ENCODE measurements around the gene PLA2G2C. TPM values are rescaled to one million over a fixed set of nuclear protein-coding genes. Genes with fewer than 3 reads are reported as not detected.
A peak's percentile ranks its signal among the peaks of the same experiment; 100 is the strongest.

The PLA2G2C gene
- total and polyA plus RNA-seq, 2 experiments from 2014 or later: not detected

DNA sequence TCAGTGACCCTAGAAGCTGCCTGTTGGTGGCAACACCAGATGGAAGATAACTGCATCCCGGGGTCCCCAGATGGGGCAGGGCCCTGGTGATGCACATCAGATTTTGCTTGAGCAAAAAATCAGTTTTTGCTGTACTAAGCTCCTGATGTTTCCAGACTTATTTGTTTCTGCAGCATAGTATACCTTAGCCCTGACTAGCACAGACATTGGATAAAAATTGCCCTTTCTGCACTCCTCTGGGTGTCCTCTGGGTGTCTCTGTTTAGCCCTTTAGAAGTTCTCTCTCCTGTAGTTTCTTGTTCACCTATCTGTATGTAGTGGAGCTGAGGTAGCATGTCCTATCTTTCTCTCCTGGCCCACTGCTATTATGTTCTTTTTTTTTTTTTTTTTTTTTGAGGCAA, 30.3 kb upstream of the PLA2G2C start:
- H3K9me3 Mint-ChIP-seq: peaks cover 4% of the 10 kb centered on the region; the same call in 2 of the 3 replicates
- ATAC-seq (peak; percentile 57), DNase-seq (ENCODE audit: low spot score) (peak; percentile 60)
- Histone ChIP-seq H3K79me2 (replicated peaks; ENCODE audit: insufficient read depth) (no peaks in the 10 kb centered on the region), H3K27ac (ENCODE audit: low read depth) (no peak overlapping the region), H4K20me1 (replicated peaks; ENCODE audit: insufficient read depth) (no peaks in the 10 kb centered on the region), H3K4me2 (no peak overlapping the region), H3F3A (replicated peaks; ENCODE audit: low read depth) (no peaks in the 10 kb centered on the region), H3K9me2 (ENCODE audit: insufficient read depth) (no peaks in the 10 kb centered on the region), H3K4me3 (no peak overlapping the region), H3K36me3 (ENCODE audit: insufficient read depth) (no peaks in the 10 kb centered on the region), H3K4me1 (ENCODE audit: insufficient read depth) (peaks cover 12% of the 10 kb centered on the region), H2AFZ (no peak overlapping the region), H3K27me3 (ENCODE audit: insufficient read depth) (no peaks in the 10 kb centered on the region)
- no peak overlapping the region for H3K4me3 Mint-ChIP-seq
- H3K27ac Mint-ChIP-seq: no peak overlapping the region
- peaks cover 6% of the 10 kb centered on the region for H3K27me3 Mint-ChIP-seq (ENCODE audit: insufficient read depth, low read depth, poor library complexity)
- H3K36me3 Mint-ChIP-seq (ENCODE audit: low read depth): peaks cover 2% of the 10 kb centered on the region; the same call in 1 of the 3 replicates
- peaks cover 10% of the 10 kb centered on the region for H3K4me1 Mint-ChIP-seq
- TF ChIP-seq, protein P1, sequence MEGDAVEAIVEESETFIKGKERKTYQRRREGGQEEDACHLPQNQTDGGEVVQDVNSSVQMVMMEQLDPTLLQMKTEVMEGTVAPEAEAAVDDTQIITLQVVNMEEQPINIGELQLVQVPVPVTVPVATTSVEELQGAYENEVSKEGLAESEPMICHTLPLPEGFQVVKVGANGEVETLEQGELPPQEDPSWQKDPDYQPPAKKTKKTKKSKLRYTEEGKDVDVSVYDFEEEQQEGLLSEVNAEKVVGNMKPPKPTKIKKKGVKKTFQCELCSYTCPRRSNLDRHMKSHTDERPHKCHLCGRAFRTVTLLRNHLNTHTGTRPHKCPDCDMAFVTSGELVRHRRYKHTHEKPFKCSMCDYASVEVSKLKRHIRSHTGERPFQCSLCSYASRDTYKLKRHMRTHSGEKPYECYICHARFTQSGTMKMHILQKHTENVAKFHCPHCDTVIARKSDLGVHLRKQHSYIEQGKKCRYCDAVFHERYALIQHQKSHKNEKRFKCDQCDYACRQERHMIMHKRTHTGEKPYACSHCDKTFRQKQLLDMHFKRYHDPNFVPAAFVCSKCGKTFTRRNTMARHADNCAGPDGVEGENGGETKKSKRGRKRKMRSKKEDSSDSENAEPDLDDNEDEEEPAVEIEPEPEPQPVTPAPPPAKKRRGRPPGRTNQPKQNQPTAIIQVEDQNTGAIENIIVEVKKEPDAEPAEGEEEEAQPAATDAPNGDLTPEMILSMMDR (conservative IDR thresholded peaks at IDR 0.05; ENCODE audit: low read depth in 2 of 2): peak; percentile 59 to 68
- TF ChIP-seq, protein P2, sequence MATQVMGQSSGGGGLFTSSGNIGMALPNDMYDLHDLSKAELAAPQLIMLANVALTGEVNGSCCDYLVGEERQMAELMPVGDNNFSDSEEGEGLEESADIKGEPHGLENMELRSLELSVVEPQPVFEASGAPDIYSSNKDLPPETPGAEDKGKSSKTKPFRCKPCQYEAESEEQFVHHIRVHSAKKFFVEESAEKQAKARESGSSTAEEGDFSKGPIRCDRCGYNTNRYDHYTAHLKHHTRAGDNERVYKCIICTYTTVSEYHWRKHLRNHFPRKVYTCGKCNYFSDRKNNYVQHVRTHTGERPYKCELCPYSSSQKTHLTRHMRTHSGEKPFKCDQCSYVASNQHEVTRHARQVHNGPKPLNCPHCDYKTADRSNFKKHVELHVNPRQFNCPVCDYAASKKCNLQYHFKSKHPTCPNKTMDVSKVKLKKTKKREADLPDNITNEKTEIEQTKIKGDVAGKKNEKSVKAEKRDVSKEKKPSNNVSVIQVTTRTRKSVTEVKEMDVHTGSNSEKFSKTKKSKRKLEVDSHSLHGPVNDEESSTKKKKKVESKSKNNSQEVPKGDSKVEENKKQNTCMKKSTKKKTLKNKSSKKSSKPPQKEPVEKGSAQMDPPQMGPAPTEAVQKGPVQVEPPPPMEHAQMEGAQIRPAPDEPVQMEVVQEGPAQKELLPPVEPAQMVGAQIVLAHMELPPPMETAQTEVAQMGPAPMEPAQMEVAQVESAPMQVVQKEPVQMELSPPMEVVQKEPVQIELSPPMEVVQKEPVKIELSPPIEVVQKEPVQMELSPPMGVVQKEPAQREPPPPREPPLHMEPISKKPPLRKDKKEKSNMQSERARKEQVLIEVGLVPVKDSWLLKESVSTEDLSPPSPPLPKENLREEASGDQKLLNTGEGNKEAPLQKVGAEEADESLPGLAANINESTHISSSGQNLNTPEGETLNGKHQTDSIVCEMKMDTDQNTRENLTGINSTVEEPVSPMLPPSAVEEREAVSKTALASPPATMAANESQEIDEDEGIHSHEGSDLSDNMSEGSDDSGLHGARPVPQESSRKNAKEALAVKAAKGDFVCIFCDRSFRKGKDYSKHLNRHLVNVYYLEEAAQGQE (IDR thresholded peaks at IDR 0.05; ENCODE audit: unreplicated experiment): no peak
- no peak for TF ChIP-seq ZNF114 (CRISPR knock-in tag; IDR thresholded peaks at IDR 0.05)

DNA sequence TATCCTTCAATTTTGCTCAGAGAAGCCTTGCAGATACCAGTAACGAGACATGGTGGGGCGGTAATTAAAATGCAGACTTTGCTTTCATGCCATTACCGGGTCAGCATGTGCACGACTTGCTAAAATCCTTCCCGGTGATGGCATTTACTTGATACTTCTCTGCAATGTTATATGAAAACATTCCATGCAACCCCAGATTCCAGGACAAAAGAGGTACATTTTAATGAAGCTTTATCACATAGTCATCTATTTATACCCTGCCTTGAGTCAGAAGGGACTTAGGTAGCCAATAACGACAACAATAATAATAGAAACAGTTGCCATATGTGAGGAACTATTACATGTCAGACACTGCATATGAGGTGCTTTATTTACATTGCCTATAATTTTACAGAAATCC, 29.4 kb upstream of the PLA2G2C start:
- ATAC-seq (no peak), DNase-seq (ENCODE audit: low spot score) (no peak)
- peaks cover 12% of the 10 kb centered on the region for H3K4me1 ChIP-seq (ENCODE audit: insufficient read depth)
- no peaks in the 10 kb centered on the region for H3K9me2 ChIP-seq (ENCODE audit: insufficient read depth)
- Mint-ChIP-seq H3K36me3 (ENCODE audit: low read depth) (peaks cover 2% of the 10 kb centered on the region; the same call in 1 of the 3 replicates), H3K4me3 (no peak overlapping the region), H3K9me3 (peaks cover 4% of the 10 kb centered on the region; the same call in 2 of the 3 replicates), H3K4me1 (peaks cover 10% of the 10 kb centered on the region), H3K27ac (no peak overlapping the region), H3K27me3 (ENCODE audit: insufficient read depth, low read depth, poor library complexity) (peaks cover 6% of the 10 kb centered on the region)
- H3K27ac ChIP-seq (ENCODE audit: low read depth): no peak overlapping the region
- no peaks in the 10 kb centered on the region for H3F3A ChIP-seq (replicated peaks; ENCODE audit: low read depth)
- H3K4me3 ChIP-seq: no peak overlapping the region
- H3K36me3 ChIP-seq (ENCODE audit: insufficient read depth): no peaks in the 10 kb centered on the region
- H3K79me2 ChIP-seq (replicated peaks; ENCODE audit: insufficient read depth): no peaks in the 10 kb centered on the region
- no peak overlapping the region for H3K4me2 ChIP-seq
- no peak overlapping the region for H2AFZ ChIP-seq
- no peaks in the 10 kb centered on the region for H3K27me3 ChIP-seq (ENCODE audit: insufficient read depth)
- H4K20me1 ChIP-seq (replicated peaks; ENCODE audit: insufficient read depth): no peaks in the 10 kb centered on the region
- TF ChIP-seq, protein P3, sequence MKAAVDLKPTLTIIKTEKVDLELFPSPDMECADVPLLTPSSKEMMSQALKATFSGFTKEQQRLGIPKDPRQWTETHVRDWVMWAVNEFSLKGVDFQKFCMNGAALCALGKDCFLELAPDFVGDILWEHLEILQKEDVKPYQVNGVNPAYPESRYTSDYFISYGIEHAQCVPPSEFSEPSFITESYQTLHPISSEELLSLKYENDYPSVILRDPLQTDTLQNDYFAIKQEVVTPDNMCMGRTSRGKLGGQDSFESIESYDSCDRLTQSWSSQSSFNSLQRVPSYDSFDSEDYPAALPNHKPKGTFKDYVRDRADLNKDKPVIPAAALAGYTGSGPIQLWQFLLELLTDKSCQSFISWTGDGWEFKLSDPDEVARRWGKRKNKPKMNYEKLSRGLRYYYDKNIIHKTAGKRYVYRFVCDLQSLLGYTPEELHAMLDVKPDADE (IDR thresholded peaks at IDR 0.05): no peak
- TF ChIP-seq EZH2phosphoT487 (IDR thresholded peaks at IDR 0.05; ENCODE audit: unreplicated experiment) (no peak), ZNF331 (CRISPR knock-in tag; IDR thresholded peaks at IDR 0.05; ENCODE audit: low read depth) (no peak), ZNF114 (CRISPR knock-in tag; IDR thresholded peaks at IDR 0.05) (no peak)
- TF ChIP-seq, protein P4, sequence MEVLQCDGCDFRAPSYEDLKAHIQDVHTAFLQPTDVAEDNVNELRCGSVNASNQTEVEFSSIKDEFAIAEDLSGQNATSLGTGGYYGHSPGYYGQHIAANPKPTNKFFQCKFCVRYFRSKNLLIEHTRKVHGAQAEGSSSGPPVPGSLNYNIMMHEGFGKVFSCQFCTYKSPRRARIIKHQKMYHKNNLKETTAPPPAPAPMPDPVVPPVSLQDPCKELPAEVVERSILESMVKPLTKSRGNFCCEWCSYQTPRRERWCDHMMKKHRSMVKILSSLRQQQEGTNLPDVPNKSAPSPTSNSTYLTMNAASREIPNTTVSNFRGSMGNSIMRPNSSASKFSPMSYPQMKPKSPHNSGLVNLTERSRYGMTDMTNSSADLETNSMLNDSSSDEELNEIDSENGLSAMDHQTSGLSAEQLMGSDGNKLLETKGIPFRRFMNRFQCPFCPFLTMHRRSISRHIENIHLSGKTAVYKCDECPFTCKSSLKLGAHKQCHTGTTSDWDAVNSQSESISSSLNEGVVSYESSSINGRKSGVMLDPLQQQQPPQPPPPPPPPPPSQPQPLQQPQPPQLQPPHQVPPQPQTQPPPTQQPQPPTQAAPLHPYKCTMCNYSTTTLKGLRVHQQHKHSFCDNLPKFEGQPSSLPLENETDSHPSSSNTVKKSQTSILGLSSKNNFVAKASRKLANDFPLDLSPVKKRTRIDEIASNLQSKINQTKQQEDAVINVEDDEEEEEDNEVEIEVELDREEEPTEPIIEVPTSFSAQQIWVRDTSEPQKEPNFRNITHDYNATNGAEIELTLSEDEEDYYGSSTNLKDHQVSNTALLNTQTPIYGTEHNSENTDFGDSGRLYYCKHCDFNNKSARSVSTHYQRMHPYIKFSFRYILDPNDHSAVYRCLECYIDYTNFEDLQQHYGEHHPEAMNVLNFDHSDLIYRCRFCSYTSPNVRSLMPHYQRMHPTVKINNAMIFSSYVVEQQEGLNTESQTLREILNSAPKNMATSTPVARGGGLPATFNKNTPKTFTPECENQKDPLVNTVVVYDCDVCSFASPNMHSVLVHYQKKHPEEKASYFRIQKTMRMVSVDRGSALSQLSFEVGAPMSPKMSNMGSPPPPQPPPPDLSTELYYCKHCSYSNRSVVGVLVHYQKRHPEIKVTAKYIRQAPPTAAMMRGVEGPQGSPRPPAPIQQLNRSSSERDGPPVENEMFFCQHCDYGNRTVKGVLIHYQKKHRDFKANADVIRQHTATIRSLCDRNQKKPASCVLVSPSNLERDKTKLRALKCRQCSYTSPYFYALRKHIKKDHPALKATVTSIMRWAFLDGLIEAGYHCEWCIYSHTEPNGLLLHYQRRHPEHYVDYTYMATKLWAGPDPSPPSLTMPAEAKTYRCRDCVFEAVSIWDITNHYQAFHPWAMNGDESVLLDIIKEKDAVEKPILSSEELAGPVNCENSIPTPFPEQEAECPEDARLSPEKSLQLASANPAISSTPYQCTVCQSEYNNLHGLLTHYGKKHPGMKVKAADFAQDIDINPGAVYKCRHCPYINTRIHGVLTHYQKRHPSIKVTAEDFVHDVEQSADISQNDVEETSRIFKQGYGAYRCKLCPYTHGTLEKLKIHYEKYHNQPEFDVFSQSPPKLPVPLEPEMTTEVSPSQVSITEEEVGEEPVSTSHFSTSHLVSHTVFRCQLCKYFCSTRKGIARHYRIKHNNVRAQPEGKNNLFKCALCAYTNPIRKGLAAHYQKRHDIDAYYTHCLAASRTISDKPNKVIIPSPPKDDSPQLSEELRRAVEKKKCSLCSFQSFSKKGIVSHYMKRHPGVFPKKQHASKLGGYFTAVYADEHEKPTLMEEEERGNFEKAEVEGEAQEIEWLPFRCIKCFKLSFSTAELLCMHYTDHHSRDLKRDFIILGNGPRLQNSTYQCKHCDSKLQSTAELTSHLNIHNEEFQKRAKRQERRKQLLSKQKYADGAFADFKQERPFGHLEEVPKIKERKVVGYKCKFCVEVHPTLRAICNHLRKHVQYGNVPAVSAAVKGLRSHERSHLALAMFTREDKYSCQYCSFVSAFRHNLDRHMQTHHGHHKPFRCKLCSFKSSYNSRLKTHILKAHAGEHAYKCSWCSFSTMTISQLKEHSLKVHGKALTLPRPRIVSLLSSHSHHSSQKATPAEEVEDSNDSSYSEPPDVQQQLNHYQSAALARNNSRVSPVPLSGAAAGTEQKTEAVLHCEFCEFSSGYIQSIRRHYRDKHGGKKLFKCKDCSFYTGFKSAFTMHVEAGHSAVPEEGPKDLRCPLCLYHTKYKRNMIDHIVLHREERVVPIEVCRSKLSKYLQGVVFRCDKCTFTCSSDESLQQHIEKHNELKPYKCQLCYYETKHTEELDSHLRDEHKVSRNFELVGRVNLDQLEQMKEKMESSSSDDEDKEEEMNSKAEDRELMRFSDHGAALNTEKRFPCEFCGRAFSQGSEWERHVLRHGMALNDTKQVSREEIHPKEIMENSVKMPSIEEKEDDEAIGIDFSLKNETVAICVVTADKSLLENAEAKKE (CRISPR knock-in tag; IDR thresholded peaks at IDR 0.05): no peak
